HG02938 (cell line): ENCODE results near the gene TOX3.

Source experiments
- ATAC-seq: cut with Tn5 transposase; IDR thresholded peaks from one replicate; pipeline ENCODE4 v1.9.1; 2021; ENCODE audit warnings: mild to moderate bottlenecking, moderate library complexity; ENCODE audit not compliant: unreplicated experiment

Gene TOX3

GRCh38 chr16:52455549-52456277, 91.2 kb downstream of the TOX3 start:
- no peak for ATAC-seq

- ATAC-seq: no peak
Observed at GRCh38 chr16:52453644-52454043, 93.3 kb downstream of the TOX3 start.

- no peak for ATAC-seq
Observed at GRCh38 chr16:52451971-52452421, 94.9 kb downstream of the TOX3 start.

GRCh38 chr16:52450916-52451315, 96.0 kb downstream of the TOX3 start:
- no peak for ATAC-seq

GRCh38 chr16:52450241-52450640, 96.7 kb downstream of the TOX3 start:
- no peak for ATAC-seq

GRCh38 chr16:52446080-52446479, 100.9 kb downstream of the TOX3 start:
- ATAC-seq: no peak

- ATAC-seq: no peak
Observed at GRCh38 chr16:52441886-52442285, 105.1 kb downstream of the TOX3 start.

- ATAC-seq: no peak
Observed at GRCh38 chr16:52440248-52440647, 106.7 kb downstream of the TOX3 start.

GRCh38 chr16:52439750-52440149, 107.2 kb downstream of the TOX3 start:
- ATAC-seq: no peak

- ATAC-seq: no peak
Observed at GRCh38 chr16:52439171-52439701, 107.7 kb downstream of the TOX3 start.

GRCh38 chr16:52437277-52437670, 109.7 kb downstream of the TOX3 start:
- ATAC-seq: no peak

GRCh38 chr16:52436339-52437276, 110.3 kb downstream of the TOX3 start:
- ATAC-seq: no peak

- ATAC-seq: no peak
Observed at GRCh38 chr16:52434224-52434623, 112.7 kb downstream of the TOX3 start.

- ATAC-seq: no peak
Observed at GRCh38 chr16:52433643-52434042, 113.3 kb downstream of the TOX3 start.

- no peak for ATAC-seq
Observed at GRCh38 chr16:52424591-52424990, 122.4 kb downstream of the TOX3 start.

GRCh38 chr16:52422307-52422706, 124.6 kb downstream of the TOX3 start:
- ATAC-seq: no peak

- ATAC-seq: no peak
Observed at GRCh38 chr16:52418201-52418600, 128.7 kb downstream of the TOX3 start.

GRCh38 chr16:52416888-52417287, 130.1 kb downstream of the TOX3 start:
- no peak for ATAC-seq

GRCh38 chr16:52411011-52411410, 135.9 kb downstream of the TOX3 start:
- ATAC-seq: no peak

- no peak for ATAC-seq
Observed at GRCh38 chr16:52408191-52408845, 138.6 kb downstream of the TOX3 start.

GRCh38 chr16:52407778-52408177, 139.2 kb downstream of the TOX3 start:
- ATAC-seq: no peak
